ENCODE results near the gene SPTLC1.
"Not testable (repeated sequence)": the region's sequence is repeated elsewhere in the genome, so short reads cannot be mapped to it uniquely, and the experiment has no call there.

SPTLC1 gene, protein sequence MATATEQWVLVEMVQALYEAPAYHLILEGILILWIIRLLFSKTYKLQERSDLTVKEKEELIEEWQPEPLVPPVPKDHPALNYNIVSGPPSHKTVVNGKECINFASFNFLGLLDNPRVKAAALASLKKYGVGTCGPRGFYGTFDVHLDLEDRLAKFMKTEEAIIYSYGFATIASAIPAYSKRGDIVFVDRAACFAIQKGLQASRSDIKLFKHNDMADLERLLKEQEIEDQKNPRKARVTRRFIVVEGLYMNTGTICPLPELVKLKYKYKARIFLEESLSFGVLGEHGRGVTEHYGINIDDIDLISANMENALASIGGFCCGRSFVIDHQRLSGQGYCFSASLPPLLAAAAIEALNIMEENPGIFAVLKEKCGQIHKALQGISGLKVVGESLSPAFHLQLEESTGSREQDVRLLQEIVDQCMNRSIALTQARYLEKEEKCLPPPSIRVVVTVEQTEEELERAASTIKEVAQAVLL

DNA sequence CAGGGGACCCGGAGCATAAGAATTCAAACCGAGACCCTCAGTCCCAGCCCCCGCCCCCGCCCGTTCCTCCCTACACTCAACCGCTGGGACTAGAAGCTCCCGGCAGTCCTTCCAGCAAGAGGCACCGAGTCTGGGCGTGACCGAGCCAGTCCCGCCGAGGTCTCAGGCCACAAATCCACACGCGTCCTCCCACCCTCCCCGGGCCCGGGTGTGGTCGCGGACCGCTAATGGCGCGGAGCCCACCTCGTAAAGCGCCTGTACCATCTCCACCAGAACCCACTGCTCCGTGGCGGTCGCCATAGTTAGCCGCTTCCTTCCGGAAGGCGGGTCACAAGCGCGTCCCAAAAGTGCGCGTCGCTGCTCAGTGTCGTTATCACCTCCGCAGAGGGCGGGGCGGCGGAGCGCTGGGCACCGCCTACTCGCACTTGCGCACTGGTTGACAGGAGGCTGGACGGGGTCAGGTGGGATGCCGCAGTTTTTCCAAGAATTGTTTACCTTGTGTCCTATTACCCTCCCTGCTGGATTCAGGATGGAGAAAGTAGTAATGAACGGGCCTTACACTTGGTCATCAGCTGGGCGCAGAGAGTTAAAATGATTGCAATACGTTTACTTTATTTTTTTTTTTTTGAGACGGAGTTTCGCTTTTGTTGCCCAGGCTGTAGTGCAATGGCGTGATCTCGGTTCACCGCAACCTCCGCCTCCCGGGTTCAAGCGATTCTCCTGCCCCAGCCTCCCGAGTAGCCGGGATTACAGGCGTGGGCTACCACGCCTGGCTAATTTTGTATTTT lies at the start of gene SPTLC1:
Gene SPTLC1 (minus strand): TSS at position 343 of the 788 bp plus-strand sequence. CDS start 43 bp downstream, at position 300.
- peak; percentile 78 to 92 (median 90) for DNase-seq

DNA sequence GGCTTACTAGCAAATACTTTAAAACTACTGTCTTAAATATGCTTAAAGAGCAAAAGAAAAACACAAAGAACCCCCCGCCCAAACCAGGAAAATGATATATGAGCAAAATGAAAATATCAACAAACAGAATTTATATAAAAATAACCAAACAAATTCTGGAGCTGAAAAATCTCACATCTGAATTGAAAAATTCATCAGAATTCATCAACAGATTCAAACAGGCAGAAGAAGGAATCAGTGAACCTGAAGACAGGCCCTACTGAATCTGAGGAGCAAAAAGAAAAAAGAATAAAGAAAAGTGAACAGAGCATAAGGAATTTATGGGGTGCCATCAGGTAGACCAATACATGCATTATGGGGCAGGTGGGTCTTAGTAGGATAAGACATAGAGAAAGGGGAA lies 49.8 kb upstream of the SPTLC1 start:
- no peak for DNase-seq

DNA sequence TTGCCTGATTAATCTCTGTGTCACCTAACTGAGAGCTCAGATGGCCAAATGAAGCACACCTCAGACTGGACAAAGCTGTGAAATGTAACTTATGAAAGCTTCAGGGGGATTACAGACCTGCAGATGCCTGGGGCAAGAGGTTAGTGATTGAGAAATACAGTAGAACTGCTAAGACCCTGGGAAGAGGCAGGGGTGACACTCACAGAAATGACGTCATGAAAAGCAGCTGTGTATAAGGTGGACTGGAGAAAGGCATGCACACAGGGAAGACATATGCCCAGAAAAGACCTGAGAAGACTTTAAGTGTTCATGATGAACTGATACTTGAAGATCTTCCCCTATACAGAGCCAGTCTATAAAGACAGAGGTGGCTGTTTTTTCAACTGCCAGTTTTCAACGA lies 49.3 kb upstream of the SPTLC1 start:
- no peak for DNase-seq

GRCh38 chr9:92163276-92163675 lies 48.1 kb upstream of the SPTLC1 start:
- DNase-seq: no peak

- DNase-seq: no peak
Observed at GRCh38 chr9:92160786-92161185, 45.6 kb upstream of the SPTLC1 start.

DNA sequence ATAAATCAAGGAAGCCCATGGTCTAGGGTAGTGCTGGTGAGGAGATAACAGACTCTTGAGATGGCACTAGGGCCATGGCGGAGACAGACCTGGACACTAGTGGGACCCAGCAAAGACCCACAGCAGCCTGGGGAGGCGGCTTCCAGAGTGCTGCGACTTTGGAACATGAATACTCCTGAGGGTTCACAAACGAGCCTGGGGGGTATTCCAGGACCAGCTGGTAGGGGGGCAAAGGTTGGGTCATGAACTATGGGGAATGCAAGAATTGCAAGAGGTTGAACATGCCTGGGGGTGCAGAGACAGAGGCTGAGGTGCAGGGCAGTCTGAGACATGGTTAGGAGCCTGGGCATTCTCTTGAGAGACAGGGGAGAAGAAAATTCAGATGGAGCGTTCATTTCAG lies 43.8 kb upstream of the SPTLC1 start:
- no peak for DNase-seq

DNA sequence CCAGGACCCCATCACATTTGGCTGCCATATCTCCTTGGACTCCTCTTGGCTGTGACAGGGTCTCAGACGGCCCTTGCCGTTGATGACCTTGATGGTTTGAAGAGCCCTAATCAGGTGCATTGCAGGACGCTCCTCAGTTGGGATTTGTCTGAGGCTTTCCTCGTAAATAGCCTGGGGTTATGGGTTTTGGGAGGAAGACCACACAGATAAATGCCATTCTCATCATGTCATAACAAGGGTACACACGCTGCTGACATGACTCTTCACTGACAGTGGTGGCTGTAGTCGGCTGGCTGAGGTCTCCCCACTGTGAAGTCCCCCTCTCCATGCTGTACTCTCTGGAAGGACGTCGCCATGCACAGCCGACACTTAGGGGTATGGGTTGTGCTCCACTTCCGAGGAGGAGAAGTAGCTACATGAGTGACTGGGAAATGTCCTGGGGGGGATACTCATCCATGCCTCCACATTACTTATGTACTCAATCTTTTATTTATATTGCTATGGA lies 42.9 kb upstream of the SPTLC1 start:
- no peak for DNase-seq

DNA sequence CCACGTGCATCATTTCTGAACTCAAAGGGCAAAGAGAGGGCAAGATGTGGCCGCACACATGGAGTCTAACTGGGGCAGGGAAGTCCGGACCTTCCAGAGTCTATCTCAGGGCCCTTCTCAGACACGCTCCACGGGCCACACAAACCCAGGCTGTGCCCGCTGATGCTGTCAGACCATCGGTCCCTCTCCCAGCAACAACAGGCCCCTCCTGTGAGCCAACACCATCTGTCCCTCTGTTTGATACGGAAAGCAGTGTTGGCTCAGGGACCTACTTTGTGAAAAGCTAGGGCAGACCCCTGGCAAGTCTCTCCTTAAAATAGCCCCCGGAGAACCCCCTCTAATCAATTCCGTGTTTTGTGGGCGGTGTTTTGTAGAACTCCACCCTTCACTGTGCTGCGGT lies 40.5 kb upstream of the SPTLC1 start:
- not testable (repeated sequence) for DNase-seq

- no peak for DNase-seq
Observed at GRCh38 chr9:92155221-92155620, 40.0 kb upstream of the SPTLC1 start.

GRCh38 chr9:92153466-92154415 lies 38.5 kb upstream of the SPTLC1 start:
- not testable (repeated sequence) for DNase-seq

DNA sequence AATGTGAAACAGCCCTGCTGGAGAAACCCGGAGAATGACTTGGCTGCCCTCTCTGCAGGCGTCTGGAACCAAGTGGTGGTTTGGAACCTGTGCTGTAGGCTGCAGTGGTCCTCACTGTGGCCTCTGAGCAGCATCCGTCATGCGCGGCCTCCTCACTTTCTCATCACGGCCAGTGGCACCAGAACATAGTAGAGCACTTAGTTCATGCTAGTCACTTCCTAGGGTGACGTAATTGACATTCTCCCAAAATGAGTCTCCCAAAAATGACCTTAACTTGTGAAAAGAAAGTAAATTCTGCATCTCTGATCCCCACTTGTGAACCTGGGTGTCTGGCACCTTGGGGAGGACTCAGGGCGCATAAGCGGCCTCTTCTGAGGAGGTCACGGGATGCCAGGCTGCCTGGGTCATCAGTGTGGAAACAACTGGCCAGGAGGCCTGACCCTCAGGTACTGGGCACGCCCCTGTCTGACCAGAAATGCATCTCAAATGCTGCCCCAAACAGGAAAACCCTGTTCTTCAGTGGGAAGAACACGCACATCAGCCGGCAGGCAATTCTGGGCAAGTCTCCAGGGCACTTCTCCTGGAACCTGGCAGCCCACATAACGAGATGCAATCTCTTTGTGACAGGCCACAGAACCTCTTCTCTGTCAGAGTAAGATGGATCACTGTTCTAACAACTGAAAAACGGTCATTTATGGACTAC lies 36.6 kb upstream of the SPTLC1 start:
- no peak for DNase-seq

DNA sequence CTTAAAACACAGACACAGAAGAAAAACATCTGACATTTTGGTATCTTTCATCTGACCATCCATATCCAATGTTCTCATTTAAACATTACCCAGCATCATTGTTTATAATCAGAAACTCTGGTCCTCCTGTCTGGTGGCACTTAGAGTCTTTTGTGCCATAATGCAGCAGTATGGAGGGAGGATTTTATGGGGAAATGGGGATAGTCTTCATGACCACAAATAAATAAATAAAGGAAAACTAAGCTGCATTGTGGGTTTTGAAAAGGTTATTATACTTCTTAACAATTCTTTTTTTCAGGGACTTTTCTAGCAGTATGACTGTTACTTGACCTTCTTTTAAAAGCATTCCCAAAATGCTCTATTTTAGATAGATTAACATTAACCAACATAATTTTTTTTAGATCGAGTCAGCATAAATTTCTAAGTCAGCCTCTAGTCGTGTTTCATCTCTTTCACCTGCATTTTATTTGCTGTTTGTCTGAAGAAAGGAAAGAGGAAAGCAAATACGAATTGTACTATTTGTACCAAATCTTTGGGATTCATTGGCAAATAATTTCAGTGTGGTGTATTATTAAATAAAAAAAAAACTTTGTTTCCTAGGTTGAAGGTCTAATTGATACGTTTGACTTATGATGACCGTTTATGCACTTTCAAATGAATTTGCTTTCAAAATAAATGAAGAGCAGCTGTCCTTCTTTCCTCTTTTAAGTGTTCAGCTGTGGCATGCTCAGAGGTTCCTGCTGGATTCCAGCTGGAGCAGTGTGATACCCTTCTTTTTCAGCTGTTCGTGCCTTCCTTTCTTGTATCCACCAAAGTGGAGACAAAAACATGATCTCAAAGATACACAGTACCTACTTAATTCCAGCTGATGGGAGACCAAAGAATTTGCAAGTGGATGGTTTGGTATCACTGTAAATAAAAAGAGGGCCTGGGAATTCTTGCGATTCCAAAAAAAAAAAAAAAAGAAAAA lies 35.6 kb upstream of the SPTLC1 start:
- not testable (repeated sequence) for DNase-seq

DNA sequence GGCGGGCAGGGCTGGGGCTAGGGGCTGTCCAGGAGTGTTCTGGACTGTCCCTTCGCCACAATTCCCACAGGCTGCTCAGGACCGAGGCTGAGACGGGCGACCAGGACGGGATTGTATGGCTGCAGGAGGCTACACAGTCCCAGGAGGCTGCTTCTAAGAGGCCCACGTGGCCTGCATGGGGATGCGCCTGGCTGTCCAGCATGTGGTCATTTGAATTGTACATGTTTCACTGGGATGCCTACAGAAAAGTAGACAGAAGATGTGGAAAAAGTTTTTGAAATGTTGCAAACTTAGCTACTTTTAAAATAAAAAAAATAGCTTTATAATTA lies 32.6 kb upstream of the SPTLC1 start:
- DNase-seq: no peak

- no peak for DNase-seq
Observed at GRCh38 chr9:92147030-92147851, 32.0 kb upstream of the SPTLC1 start.

DNA sequence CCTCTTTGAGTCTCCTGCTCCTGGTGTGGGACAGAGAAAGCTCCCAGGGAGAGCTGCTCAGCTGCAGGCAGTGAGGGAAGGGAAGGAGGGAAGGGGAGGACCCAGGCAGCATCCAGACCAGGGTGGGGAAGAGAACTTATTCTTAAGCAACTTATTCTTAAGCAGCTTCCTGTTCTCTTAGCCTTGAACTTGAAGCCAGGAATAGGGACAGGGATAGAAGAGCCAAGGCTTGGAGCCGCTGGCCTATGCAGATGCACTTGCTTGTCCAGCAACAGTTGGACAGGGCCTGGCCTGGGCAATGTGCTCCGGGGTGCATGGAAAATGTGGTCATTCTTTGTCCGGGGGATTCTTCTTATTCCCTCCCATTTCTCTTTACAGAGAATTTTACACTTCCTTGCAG lies 31.4 kb upstream of the SPTLC1 start:
- DNase-seq: no peak

GRCh38 chr9:92145784-92146183 lies 30.6 kb upstream of the SPTLC1 start:
- DNase-seq: not testable (repeated sequence)

GRCh38 chr9:92142329-92142728 lies 27.1 kb upstream of the SPTLC1 start:
- no peak for DNase-seq

DNA sequence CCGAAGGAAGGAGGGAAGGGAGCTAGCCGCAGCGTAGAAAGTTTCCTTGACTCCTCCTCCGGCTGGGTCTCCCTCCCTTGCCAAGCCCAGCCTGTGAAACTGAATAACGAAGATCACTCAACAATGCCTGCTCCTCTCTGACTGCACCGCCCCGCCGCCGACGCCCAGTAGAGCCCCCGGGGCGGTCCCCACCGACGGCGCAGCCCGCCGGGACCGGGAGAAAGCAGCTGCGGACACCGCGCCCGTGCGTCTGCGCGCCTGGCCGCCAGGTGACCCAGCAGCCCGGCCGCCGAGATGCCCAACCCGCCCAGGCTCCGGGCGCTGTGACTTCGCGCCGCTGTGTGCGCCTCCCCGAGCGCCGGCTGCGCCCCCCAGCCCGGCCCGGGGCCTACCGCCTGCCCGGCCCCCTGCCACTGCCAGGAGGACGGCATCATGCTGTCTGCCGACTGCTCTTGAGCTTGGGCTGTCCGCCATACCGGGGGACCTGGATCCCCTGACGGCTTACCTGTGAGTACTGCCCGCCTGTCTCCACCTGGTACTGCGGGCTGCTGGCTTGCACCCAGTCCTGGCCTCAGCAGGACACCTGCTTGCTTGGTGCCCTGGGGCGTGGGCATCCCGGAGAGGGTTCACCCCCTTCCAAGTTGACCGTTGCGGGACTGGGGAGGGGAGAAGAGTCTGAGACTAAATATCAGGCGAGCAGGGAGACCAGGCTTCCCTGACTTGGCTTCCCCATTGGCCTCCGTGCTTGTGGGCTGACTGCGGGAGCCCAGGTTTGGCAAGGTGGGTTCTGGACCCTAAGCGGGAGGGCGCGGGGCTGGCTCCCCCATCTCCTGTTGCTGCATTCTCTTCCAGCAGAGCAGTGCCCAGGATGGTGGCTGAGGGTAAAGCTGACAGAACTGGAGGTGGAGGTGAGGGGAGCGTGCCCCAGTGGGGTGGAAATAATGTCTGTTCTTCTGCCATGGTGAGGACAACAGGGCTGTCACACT lies 26.2 kb upstream of the SPTLC1 start:
- no peak for DNase-seq

DNA sequence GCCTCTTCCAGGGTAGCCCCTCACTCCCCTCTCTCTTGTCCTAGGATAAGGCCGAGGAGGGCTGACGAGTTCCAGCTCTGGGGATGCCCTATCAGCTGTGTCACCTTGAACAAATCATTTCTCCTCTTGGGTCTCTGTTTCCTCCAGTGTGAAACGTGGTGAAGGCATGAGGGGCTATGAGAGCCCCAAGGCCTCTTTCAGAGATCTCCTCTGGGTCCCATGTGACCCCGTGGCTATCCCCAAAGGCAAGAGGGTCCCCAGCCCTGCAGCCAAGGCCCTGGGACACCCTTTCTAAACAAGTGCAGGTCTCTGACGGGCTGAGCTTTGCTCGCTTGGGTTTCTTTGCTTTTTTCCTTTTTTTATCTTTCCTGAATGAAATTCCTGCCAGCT lies 25.5 kb upstream of the SPTLC1 start:
- no peak for DNase-seq
